Measurements from ENCODE around the gene SMAD7.

GRCh38 chr18:48876590-48876989, 74.2 kb downstream of the SMAD7 start:
- TF ChIP-seq CTCF (IDR thresholded peaks at IDR 0.05) (no peak), POLR2A (IDR thresholded peaks at IDR 0.05) (no peak)
